GM12892 (cell line): ENCODE data around the gene CD36.

ENCODE experiments used
- POLR2A ChIP-seq: IDR thresholded peaks from 2 replicates; pipeline ENCODE4 v1.6.1; 2011; ENCODE audit warnings: low read depth, low read length, control low read depth
- POLR2AphosphoS5 ChIP-seq: IDR thresholded peaks from 2 replicates; pipeline ENCODE4 v1.6.1; 2011; ENCODE audit warnings: low read depth, low read length, control low read depth
- TAF1 ChIP-seq: IDR thresholded peaks from 2 replicates; pipeline ENCODE4 v1.6.1; 2011; ENCODE audit warnings: low read depth, mild to moderate bottlenecking, control low read depth, low read length, borderline replicate concordance

- TF ChIP-seq POLR2A (no peak), POLR2AphosphoS5 (no peak), TAF1 (no peak)
These were observed 38.4 kb upstream of the CD36 start for GRCh38 chr7:80600046-80600445.
